Tibial nerve (tissue), 4 donors: Measurements from ENCODE around the gene KCNQ1. TPM values are rescaled to one million over a fixed set of nuclear protein-coding genes. Genes with fewer than 3 reads are reported as not detected.

Experiments used
- DNase-seq, 2 donors: peaks; one replicate each; pipeline ENCODE4 v3.0.0-alpha.2; 2019; ENCODE audit warnings: low spot score in 2 of 2
- H3K27ac ChIP-seq, 4 donors: fragments of 200-600 bp; sonication (generic) in 3 of 4; one replicate each; pipeline ENCODE4 v1.5.1; 2017 to 2019; ENCODE audit warnings: mild to moderate bottlenecking in 1 of 4
- H3K27me3 ChIP-seq, 2 donors: fragments of 200-600 bp; sonication (generic) in 1 of 2; one replicate each; pipeline versions ENCODE4 v1.5.1 to v1.6.0; 2017 to 2019
- H3K36me3 ChIP-seq, 3 donors: fragments of 200-600 bp; sonication (generic); one replicate each; pipeline ENCODE4 v1.5.1; 2018 to 2019
- H3K4me1 ChIP-seq, 4 donors: fragments of 200-600 bp; sonication (generic) in 3 of 4; one replicate each; pipeline ENCODE4 v1.5.1; 2017 to 2019
- H3K4me3 ChIP-seq, 4 donors: fragments of 200-600 bp; sonication (generic) in 3 of 4; one replicate each; pipeline ENCODE4 v1.5.1; 2017 to 2019; ENCODE audit warnings: mild to moderate bottlenecking in 1 of 4, moderate library complexity in 1 of 4
- H3K9me3 ChIP-seq, 4 donors: fragments of 200-600 bp; sonication (generic) in 3 of 4; one replicate each; pipeline ENCODE4 v1.5.1; 2017 to 2019
- CTCF ChIP-seq, 5 experiments: fragments of 200-600 bp in 3 of 5; fragments of 450-650 bp in 2 of 5; sonication (generic) in 3 of 5; IDR thresholded peaks; one replicate each; pipeline ENCODE4 v1.5.1; 2016 to 2019; ENCODE audit warnings: antibody characterized with exemption in 5 of 5, mild to moderate bottlenecking in 3 of 5, moderate library complexity in 2 of 5
- EP300 ChIP-seq, 2 donors: sonication (generic); formaldehyde crosslinking; IDR thresholded peaks; one replicate each; pipeline ENCODE4 v1.6.1; 2017; ENCODE audit warnings: antibody characterized with exemption in 2 of 2, mild to moderate bottlenecking in 1 of 2
- POLR2A ChIP-seq, 2 donors: fragments of 450-650 bp; IDR thresholded peaks; one replicate each; pipeline ENCODE4 v1.6.1; 2017; ENCODE audit warnings: antibody characterized with exemption in 2 of 2, mild to moderate bottlenecking in 2 of 2, moderate library complexity in 2 of 2
- WGBS, 2 donors: methylation state at CpG; one replicate each; pipeline ENCODE4 v1.1.5; 2018; 5-methylcytosine and 5-hydroxymethylcytosine counted together
- total RNA-seq, 4 donors: library from RNA; depleted of rRNA; stranded (reverse); fragments of >200 nt; gene quantifications; one replicate each; pipeline ENCODE4 v1.1.0, GENCODE V29; 2016

KCNQ1 gene
- total RNA-seq, 4 donors from 2014 or later = 3.5 to 11.4 (median 7.5) TPM

- H3K36me3 ChIP-seq = no peaks in the 10 kb centered on the region
- H3K27me3 ChIP-seq = no peaks in the 10 kb centered on the region
- TF ChIP-seq EP300 (IDR thresholded peaks at IDR 0.05) (no peak), CTCF (IDR thresholded peaks at IDR 0.05) (no peak), POLR2A (IDR thresholded peaks at IDR 0.05) (no peak)
- H3K27ac ChIP-seq = no peak overlapping the region
- no peak for DNase-seq
- no peak overlapping the region for H3K4me3 ChIP-seq
- no peaks in the 10 kb centered on the region for H3K4me1 ChIP-seq
- H3K9me3 ChIP-seq = peaks cover 0 to 100% (median 28%) of the 10 kb centered on the region in 4 donors
- WGBS, 2 donors = 96 to 97% methylated on average over 2 of the region's 2 CpGs
Measured at GRCh38 chr11:2649848-2650247, 205.0 kb downstream of the KCNQ1 start.

- H3K36me3 ChIP-seq = no peaks in the 10 kb centered on the region
- TF ChIP-seq EP300 (IDR thresholded peaks at IDR 0.05) (no peak), POLR2A (IDR thresholded peaks at IDR 0.05) (no peak), CTCF (IDR thresholded peaks at IDR 0.05) (no peak)
- H3K4me1 ChIP-seq = no peaks in the 10 kb centered on the region
- H3K27me3 ChIP-seq = no peaks in the 10 kb centered on the region
- peaks cover 0 to 100% (median 25%) of the 10 kb centered on the region in 4 donors for H3K9me3 ChIP-seq
- 96 to 98% methylated on average over 2 of the region's 2 CpGs for WGBS, 2 donors
- no peak overlapping the region for H3K27ac ChIP-seq
- H3K4me3 ChIP-seq = no peak overlapping the region
- no peak for DNase-seq
Measured at GRCh38 chr11:2650343-2650867, 205.6 kb downstream of the KCNQ1 start.

GRCh38 chr11:2651054-2651617, 206.3 kb downstream of the KCNQ1 start:
- WGBS, 2 donors = 94 to 95% methylated on average over 4 of the region's 4 CpGs
- DNase-seq = no peak
- Histone ChIP-seq H3K36me3 (no peaks in the 10 kb centered on the region), H3K27ac (no peak overlapping the region), H3K4me1 (peaks cover 0 to under 1% (median 0%) of the 10 kb centered on the region in 4 donors), H3K9me3 (peaks cover 0 to 99% (median 22%) of the 10 kb centered on the region in 4 donors), H3K27me3 (no peaks in the 10 kb centered on the region), H3K4me3 (no peak overlapping the region)
- no peak for TF ChIP-seq POLR2A (IDR thresholded peaks at IDR 0.05)
- no peak for TF ChIP-seq CTCF (IDR thresholded peaks at IDR 0.05)
- no peak for TF ChIP-seq EP300 (IDR thresholded peaks at IDR 0.05)

- DNase-seq = no peak
- WGBS, 2 donors = 73 to 84% methylated on average over 7 of the region's 7 CpGs
- H3K4me3 ChIP-seq = no peak overlapping the region
Measured at GRCh38 chr11:2651826-2652271, 207.0 kb downstream of the KCNQ1 start.

More at GRCh38 chr11:2651826-2652271, 207.0 kb downstream of the KCNQ1 start:
- Histone ChIP-seq H3K4me1 (peaks cover 0 to 3% (median 0%) of the 10 kb centered on the region in 4 donors), H3K27ac (no peak overlapping the region), H3K27me3 (no peaks in the 10 kb centered on the region), H3K9me3 (peaks cover 0 to 99% (median 20%) of the 10 kb centered on the region in 4 donors), H3K36me3 (no peaks in the 10 kb centered on the region)
- TF ChIP-seq CTCF (IDR thresholded peaks at IDR 0.05) = no peak
- no peak for TF ChIP-seq POLR2A (IDR thresholded peaks at IDR 0.05)
- TF ChIP-seq EP300 (IDR thresholded peaks at IDR 0.05) = no peak
